Kidney (tissue), 14 donors: Measurements from ENCODE around the gene TREML2. TPM values are rescaled to one million over a fixed set of nuclear protein-coding genes. Genes with fewer than 3 reads are reported as not detected.

ENCODE experiments used
- DNase-seq, 5 donors: peaks; one replicate each; pipeline ENCODE4 v3.0.0-alpha.2; 2013 to 2020
- FAIRE-seq: peaks from 2 replicates; lab custom pipeline; 2012; peaks lifted over from hg19 to GRCh38; lab: Jason Lieb, UNC
- H3K27ac ChIP-seq, 2 donors: one replicate each; pipeline ENCODE4 v1.7.0; 2013; ENCODE audit warnings: low read depth in 2 of 2, low read length in 2 of 2, inconsistent platforms in 1 of 2
- H3K27me3 ChIP-seq: one replicate; pipeline ENCODE4 v1.7.1; 2013; ENCODE audit warnings: low read length, inconsistent platforms; ENCODE audit not compliant: control insufficient read depth, insufficient read depth
- H3K36me3 ChIP-seq, 3 donors: one replicate each; pipeline versions ENCODE4 v1.7.0 to v1.7.1; 2013; ENCODE audit warnings: low read length in 3 of 3, control low read depth in 1 of 3, inconsistent platforms in 1 of 3; ENCODE audit not compliant: insufficient read depth in 3 of 3, control insufficient read depth in 2 of 3
- H3K4me1 ChIP-seq, 3 donors: one replicate each; pipeline versions ENCODE4 v1.7.0 to v1.7.1; 2013; ENCODE audit warnings: low read length in 3 of 3, inconsistent platforms in 1 of 3, low read depth in 1 of 3; ENCODE audit not compliant: control insufficient read depth in 2 of 3, insufficient read depth in 2 of 3
- H3K4me3 ChIP-seq, 3 donors: one replicate each; pipeline versions ENCODE4 v1.7.0 to v1.8.1; 2013; ENCODE audit warnings: low read length in 3 of 3, control low read depth in 1 of 3, inconsistent platforms in 1 of 3
- H3K9ac ChIP-seq, 3 donors: one replicate each; pipeline versions ENCODE4 v1.7.0 to v1.7.1; 2013; ENCODE audit warnings: low read length in 3 of 3, control low read depth in 1 of 3, inconsistent platforms in 1 of 3
- H3K9me3 ChIP-seq, 3 donors: one replicate each; pipeline versions ENCODE4 v1.7.0 to v1.7.1; 2013; ENCODE audit warnings: low read length in 3 of 3, control low read depth in 1 of 3, inconsistent platforms in 1 of 3; ENCODE audit not compliant: control insufficient read depth in 2 of 3, insufficient read depth in 1 of 3
- intact Hi-C: fragments of 100-400 bp; cut with DNase I; formaldehyde crosslinking; loops from one replicate; pipeline ENCODE4 v1.11.1; 2022
- polyA plus RNA-seq: library from polyadenylated mRNA; stranded (reverse); fragments of 350-450 nt; fragmentation: Illumina TruSeq; extraction: RNeasy Lipid Tissue Mini Kit (QIAGEN cat#74804); gene quantifications from one replicate; pipeline ENCODE4 v1.2.3, GENCODE V29; 2014; ENCODE audit warnings: low read depth, low replicate concordance; ENCODE audit not compliant: insufficient read depth
- total RNA-seq: library from RNA; stranded (reverse); fragmentation: NEBNext Ultra II Directional; extraction: Animal tissue kit (Norgen Biotek cat#: 25700); gene quantifications from one replicate; pipeline ENCODE4 v1.2.1, GENCODE V29; 2021
- TF ChIP-seq, protein P1 (sequence below): IDR thresholded peaks from 3 replicates; pipeline ENCODE4 v1.5.1; 2012; ENCODE audit warnings: mild to moderate bottlenecking, moderate library complexity, borderline replicate concordance; ENCODE audit not compliant: insufficient read depth; ENCODE audit errors: extremely low read depth
- donor health status: control.
- donor health status: control.
- donor health status: control.
- donor health status: control.
- donor health status: control.
- donor health status: DM: yes; HTN: yes; CAD: no.
- donor health status: Normal renal cell carcinoma (clear cell type).

TREML2 gene
- total and polyA plus RNA-seq, 2 donors from 2014 or later: 0.41 TPM; not detected in 1

DNA sequence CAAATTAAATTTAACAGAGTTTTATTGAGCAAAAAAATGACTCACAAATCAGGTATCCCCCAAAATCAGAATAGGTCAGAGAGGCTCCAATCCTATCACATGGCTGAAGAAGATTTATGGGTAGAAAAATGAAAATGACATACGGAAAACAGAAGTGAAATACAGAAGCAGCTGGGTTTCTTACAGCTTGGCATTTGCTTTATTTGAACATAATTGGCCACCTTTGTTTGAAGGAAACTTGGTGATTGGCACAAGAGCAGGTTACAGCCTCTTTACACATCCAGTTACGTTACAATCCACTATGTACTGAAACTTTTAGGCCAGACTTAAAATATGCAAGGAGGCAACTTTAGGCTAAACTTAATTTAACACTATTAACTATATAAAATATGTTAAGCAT lies 26.3 kb downstream of the TREML2 start:
- Histone ChIP-seq H3K36me3 (no peaks in the 10 kb centered on the region), H3K4me3 (no peak overlapping the region), H3K9ac (no peak overlapping the region), H3K27ac (no peak overlapping the region), H3K9me3 (no peaks in the 10 kb centered on the region), H3K27me3 (no peaks in the 10 kb centered on the region), H3K4me1 (no peaks in the 10 kb centered on the region)
- DNase-seq (no peak), FAIRE-seq (no peak)
- TF ChIP-seq, protein P1, sequence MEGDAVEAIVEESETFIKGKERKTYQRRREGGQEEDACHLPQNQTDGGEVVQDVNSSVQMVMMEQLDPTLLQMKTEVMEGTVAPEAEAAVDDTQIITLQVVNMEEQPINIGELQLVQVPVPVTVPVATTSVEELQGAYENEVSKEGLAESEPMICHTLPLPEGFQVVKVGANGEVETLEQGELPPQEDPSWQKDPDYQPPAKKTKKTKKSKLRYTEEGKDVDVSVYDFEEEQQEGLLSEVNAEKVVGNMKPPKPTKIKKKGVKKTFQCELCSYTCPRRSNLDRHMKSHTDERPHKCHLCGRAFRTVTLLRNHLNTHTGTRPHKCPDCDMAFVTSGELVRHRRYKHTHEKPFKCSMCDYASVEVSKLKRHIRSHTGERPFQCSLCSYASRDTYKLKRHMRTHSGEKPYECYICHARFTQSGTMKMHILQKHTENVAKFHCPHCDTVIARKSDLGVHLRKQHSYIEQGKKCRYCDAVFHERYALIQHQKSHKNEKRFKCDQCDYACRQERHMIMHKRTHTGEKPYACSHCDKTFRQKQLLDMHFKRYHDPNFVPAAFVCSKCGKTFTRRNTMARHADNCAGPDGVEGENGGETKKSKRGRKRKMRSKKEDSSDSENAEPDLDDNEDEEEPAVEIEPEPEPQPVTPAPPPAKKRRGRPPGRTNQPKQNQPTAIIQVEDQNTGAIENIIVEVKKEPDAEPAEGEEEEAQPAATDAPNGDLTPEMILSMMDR: no peak
- intact Hi-C loops: no loop called here

DNA sequence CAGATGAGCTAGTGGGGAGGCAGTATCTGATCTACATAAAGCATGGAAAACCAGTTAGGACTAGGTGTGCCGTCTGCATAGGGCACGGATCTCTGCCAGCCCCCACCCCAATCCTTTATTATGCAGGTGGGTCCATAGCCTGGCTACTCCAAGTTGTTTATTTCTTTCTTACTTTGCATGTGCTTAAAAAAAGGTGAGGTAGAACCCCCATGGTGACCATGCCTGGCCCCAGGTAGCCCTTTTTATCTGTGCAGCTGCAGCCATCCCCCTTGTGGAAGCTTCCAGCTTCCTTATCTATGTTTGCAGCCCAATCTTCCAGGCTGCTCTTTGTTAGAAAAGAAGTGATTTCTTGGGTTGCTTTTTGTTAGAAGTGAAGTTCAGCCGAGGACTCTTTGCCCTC lies 29.0 kb downstream of the TREML2 start:
- no peak overlapping the region for H3K27ac ChIP-seq
- TF ChIP-seq, protein P1: no peak
- DNase-seq (no peak), FAIRE-seq (no peak)
- no peaks in the 10 kb centered on the region for H3K36me3 ChIP-seq
- H3K4me1 ChIP-seq: no peaks in the 10 kb centered on the region
- H3K9me3 ChIP-seq: no peaks in the 10 kb centered on the region
- intact Hi-C loops: no loop called here
- H3K4me3 ChIP-seq: no peak overlapping the region
- H3K27me3 ChIP-seq: no peaks in the 10 kb centered on the region
- H3K9ac ChIP-seq: no peak overlapping the region

- no peak for FAIRE-seq
- H3K4me3 ChIP-seq: no peak overlapping the region
- H3K36me3 ChIP-seq: no peaks in the 10 kb centered on the region
- TF ChIP-seq, protein P1: no peak
- H3K9me3 ChIP-seq: no peaks in the 10 kb centered on the region
- no peak for DNase-seq
- intact Hi-C loops: no loop called here
- H3K27ac ChIP-seq: no peak overlapping the region
- H3K27me3 ChIP-seq: no peaks in the 10 kb centered on the region
- H3K9ac ChIP-seq: no peak overlapping the region
- H3K4me1 ChIP-seq: no peaks in the 10 kb centered on the region
Measured at GRCh38 chr6:41170547-41171160, 30.3 kb downstream of the TREML2 start.
